GM21723 (cell line): ENCODE measurements around the gene PHLPP2.

Experiments used
- ATAC-seq: cut with Tn5 transposase; IDR thresholded peaks from one replicate; pipeline ENCODE4 v1.9.1; 2021; ENCODE audit warnings: mild to moderate bottlenecking, moderate library complexity; ENCODE audit not compliant: unreplicated experiment

Gene PHLPP2, protein sequence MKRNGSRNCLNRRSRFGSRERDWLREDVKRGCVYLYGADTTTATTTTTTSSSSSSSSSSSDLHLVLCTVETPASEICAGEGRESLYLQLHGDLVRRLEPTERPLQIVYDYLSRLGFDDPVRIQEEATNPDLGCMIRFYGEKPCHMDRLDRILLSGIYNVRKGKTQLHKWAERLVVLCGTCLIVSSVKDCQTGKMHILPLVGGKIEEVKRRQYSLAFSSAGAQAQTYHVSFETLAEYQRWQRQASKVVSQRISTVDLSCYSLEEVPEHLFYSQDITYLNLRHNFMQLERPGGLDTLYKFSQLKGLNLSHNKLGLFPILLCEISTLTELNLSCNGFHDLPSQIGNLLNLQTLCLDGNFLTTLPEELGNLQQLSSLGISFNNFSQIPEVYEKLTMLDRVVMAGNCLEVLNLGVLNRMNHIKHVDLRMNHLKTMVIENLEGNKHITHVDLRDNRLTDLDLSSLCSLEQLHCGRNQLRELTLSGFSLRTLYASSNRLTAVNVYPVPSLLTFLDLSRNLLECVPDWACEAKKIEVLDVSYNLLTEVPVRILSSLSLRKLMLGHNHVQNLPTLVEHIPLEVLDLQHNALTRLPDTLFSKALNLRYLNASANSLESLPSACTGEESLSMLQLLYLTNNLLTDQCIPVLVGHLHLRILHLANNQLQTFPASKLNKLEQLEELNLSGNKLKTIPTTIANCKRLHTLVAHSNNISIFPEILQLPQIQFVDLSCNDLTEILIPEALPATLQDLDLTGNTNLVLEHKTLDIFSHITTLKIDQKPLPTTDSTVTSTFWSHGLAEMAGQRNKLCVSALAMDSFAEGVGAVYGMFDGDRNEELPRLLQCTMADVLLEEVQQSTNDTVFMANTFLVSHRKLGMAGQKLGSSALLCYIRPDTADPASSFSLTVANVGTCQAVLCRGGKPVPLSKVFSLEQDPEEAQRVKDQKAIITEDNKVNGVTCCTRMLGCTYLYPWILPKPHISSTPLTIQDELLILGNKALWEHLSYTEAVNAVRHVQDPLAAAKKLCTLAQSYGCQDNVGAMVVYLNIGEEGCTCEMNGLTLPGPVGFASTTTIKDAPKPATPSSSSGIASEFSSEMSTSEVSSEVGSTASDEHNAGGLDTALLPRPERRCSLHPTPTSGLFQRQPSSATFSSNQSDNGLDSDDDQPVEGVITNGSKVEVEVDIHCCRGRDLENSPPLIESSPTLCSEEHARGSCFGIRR (N-terminal part only)

DNA sequence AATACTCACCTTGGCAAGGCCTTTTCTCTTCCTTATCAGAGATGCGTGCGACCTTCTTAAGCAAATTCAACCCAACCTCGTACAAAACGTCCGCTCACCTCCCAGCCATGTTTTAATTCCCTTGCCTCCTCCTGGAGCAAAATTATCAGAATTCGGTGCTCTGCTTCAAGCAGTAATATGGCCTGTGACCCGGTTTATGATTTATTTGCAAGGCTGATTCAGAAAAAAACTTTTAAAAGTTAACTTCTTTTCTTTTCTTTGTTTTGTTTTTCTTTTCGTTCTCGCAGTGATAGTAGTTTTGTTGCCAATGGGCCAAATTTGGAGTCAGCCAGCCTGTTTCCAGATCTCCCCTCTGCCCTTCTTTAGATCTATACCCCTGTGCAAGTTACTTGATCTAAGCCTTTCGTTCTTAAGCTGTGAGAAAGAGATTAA, at the start of gene PHLPP2:
Gene PHLPP2 (minus strand): TSS at position 382 of the 432 bp plus-strand sequence. CDS start 9,906 bp downstream, outside the sequence.
- no peak for ATAC-seq

DNA sequence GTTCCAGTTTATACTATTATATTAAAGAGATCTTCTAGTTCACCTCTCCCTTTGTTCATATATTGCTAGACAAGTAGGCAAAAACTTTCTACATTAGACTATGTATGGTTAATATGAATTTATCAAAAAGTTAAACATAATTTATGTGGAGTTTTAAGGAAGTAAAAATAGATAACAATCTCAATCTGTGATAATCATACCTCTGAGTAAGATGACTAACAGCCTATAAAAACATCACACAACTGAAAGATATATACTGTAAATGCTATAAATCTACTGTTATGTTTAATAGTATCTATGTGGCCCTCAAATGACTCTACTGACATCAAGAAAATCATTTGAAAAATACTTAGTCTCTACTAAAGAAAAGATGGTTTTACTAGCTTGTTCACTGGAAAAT, 47.1 kb upstream of the PHLPP2 start:
- no peak for ATAC-seq

DNA sequence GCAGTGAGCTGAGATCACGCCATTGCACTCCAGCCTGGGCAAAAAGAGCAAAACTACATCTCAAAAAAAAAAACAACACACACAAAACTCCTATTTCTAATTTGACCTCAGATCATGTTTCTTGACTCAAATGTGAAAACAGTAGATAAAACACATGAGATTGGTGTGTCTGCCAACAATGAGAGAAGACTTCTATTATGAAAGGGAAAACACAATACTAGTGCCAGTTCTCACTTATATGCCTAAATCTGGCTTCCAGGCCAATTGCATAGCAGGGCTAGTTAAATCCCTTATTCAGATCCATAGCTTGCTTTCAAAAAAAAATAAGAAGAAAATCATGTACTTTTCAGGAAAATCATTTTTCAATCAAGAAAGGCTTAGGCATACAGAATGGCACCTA, 44.7 kb upstream of the PHLPP2 start:
- no peak for ATAC-seq

DNA sequence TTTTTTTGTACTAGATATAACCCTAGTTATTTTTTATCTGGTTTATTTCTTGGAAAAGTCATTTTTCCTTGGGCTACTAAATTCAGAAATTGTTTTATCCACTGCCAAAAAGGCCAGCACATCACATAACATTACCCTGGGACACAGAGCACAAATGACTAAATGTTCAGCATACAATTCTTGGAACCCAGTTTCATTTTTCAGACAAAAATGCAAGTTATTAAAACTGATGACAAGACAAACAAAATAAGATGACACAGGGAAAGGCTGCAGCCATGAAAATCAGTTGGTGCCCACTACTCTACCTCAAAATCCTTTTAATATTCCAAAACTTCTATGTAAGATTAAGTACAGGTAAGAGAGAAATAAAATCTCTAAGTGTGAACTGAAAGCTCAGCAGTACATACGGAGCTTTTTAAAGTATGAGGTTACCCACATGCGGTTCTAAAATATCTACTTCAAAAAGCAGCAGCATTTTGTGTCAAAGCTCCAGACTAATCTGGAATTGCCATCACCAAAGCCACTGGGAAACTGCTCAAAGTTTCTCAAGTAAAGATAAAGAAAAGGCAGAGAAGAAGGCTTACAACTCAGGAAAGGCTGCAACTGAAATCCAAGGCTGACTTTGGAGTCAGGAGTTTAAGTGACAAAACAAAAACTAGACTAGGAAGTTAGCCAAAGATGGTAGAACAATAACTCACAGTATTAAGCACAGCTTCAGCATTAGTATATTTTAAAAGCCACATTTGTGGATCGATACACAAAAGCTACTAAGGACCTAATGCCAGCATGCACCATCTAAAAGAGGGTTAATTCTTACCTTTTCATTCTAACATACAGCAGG, 42.8 kb upstream of the PHLPP2 start:
- no peak for ATAC-seq

DNA sequence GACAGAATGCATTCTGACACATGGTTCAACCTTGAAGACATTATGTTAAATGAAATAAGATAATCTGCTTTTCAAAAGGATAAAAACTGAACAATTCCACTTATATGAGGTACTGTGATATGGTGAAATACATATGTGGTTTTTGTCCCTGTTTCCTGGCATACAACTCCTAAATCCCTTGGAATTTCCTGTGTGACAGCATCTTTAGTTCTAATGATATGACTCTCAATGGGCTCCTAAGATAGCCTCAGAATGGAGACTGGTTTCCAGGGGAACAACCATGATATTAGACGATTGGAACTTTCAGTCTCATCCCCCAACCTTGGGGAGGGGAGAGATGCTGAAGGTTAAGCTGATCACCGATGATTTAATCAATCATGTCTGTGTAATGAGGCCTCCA, 37.7 kb upstream of the PHLPP2 start:
- ATAC-seq = no peak

DNA sequence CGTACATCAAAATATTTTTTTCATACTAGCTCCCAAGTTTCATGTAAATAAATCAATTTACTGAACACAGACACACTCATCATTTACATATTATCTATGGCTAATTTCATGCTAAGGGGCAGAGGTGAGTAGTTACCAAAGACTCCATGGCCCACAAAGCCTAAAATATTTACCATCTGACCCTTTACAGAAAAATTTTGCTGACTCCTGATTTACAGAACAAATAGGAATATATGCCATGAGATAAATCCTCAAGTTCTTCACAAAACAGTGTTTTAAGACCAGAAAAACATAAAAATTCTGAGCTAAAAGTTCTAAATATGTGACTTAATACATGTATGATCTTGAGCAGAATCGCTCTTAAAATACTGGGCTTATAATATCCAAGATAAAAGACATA, 36.6 kb upstream of the PHLPP2 start:
- ATAC-seq = no peak

DNA sequence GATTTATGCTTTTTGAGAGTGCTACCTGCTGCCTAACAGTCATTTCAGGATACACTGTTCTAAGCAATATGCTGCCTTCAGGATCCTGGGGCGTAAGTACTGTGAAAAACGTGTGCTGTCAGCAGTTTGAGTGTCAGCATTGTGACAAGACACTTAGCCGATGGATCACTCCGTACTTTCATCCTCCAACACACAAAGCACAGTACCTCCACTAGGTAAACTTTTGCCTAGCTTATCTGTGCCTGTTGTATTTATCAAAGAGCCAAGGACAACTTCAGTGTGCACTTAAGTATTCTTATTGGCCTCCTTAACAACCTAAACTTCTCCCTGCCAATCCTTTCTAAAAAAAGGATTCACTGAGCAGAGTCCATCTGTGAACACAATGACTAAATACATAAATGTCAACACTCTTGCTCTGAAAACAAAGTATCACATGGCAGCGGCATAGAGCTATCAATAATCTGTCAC, 33.8 kb upstream of the PHLPP2 start:
- no peak for ATAC-seq

DNA sequence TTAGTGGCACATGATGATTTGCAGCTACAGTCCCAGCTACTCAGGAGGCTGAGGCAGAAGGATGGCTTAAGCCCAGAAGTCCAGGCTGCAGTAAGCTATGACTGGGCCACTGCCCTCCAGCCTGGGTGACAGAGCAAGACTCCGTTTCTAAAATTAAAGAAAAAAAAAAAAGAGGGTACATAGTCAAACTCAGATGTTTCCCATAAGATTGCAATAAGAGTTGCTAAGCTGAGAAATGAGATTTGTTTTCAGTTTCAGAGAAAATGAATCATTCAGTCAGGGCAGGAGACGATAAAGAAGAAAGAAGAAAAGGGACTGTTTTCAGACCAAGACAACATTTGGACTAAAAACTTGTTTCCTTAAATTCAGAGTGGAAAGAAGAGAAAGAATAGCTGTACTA, 30.2 kb upstream of the PHLPP2 start:
- no peak for ATAC-seq

DNA sequence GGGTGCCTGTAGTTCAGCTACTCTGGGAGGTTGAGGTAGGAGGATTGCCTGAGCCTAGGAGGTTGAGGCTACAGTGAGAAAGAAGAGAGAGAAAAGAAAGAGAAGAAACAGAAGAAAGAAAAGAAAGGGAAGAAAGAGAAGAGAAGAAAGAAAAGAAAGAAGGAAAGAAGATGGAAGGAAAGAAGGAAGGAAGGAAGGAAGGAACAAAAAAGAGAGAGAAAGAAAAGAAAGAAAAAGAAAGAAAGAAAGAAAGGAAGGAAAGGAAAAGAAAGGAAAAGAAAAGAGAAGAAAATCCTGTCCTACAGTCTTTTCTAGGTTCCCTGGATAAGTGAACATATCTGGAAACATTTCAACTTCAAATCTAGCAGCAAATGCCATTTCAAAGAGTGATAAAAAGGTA, 29.6 kb upstream of the PHLPP2 start:
- no peak for ATAC-seq

DNA sequence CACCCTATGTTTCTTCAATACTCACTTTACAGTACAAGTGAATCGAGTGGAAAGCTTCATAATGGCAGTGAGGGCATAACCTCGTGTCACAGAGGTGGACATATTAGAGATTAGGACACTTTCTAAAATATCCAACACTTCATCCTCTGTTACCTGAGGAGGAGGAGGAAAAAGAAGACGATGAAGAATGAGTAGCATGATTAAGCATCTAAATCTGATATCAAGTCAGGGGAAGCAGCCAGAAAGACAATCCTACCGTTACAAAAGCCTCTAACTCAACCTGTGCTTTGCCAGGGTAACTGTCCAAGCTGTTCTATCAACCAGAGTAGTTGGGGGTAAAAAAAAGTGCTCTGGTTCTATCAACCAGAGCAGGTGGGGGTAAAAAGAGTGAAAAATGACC, 23.7 kb upstream of the PHLPP2 start:
- ATAC-seq = no peak

DNA sequence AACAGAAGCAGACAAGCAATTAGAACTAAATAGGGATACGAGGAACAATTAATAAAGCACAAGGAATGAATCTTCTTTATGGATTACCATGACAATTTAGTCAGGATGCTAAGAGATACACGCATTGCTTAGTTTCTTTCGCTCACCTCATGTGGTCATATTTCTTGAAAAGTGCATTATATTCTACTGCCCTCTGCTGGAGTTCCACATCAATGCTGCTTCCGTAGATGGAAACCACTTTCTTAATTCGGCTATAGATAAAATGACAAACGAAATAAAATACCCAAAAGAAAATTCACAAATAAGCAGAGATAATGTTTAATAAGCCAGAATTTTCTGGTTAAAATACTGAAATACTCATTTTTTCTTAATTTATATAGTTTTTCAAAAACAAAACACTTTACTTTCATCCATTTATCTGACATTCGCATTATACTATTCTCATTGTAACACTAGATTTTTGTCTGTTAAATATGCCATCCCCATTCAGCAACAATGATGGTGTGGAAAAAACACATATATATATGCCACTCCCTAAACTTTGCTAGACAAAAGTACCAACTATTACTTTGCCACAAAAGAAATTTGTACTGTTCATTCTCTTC, 22.0 kb upstream of the PHLPP2 start:
- ATAC-seq = no peak

DNA sequence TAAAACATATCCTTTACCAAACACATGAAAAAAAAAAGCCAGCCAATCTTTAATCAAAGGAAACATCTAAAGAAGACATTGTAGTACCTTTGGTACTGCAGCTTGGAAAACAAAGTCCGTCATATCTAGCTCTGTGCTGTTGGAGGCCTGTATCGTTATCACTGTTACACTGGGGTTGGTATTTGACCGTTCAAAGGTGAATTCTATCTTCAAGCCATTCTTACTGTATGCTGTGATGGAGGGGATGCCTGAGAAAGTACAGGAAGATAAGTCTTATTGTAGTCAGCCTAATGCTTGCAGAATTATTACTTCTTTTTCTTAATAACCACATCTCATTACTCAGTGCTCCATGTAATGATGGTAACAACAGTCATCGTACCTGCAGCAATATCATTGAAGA, 14.4 kb upstream of the PHLPP2 start:
- no peak for ATAC-seq

DNA sequence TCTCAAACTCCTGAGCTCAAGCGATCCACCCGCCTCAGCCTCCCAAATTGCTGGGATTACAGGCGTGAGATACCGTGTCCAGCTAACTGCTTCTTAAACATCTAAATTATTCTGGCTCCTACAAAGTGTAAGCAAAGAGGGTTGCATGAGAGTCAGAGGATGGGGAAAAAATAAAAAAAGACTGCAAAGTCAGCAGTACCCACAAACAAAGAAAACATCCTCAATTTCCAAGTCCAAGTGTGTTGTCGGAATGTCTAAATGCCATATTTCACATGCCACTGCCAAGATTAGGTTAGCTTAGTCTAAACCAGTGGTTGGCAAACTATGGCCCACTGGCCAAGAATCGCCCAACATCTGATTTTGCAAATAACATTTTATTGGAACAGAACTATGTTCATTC, 13.0 kb upstream of the PHLPP2 start:
- ATAC-seq = no peak

DNA sequence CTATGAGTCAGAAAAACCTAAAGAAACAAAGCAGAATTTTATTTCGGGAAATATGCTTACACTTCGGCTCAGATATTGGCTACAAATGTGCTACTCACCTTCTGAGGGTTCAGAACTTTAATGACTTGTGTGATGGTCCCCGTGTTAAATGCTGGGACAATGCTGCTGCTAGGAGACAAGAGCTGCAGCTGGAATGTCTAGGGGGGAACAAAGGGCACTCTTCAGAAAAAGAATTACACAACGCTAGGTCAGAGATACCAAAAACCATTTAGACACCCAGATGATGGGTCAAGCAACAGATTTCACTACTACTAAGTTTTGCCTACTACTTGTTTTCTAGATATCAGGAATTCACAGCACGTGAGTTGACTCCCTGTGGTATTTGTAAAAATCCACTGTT, 10.0 kb upstream of the PHLPP2 start:
- ATAC-seq = no peak

DNA sequence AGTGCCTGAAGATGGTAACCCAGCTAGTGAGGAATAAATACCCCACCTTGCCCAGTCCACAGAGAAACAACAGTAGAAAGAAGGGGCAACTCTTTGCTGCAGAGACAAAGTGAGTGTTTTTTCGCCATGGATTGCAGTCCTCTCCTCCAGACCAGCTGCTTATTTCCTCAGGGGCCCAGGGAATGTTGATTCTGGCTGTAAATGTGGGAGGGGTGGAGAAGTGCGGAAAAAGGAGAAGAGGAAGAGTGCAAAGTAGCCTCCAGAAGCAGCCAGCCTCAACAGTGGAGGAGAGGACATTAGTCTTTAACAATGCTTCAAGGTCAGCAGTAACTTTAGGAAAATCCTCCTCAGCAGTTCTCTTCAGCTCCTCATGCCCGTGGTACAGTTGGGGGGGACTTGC, 8.1 kb upstream of the PHLPP2 start:
- ATAC-seq = no peak

DNA sequence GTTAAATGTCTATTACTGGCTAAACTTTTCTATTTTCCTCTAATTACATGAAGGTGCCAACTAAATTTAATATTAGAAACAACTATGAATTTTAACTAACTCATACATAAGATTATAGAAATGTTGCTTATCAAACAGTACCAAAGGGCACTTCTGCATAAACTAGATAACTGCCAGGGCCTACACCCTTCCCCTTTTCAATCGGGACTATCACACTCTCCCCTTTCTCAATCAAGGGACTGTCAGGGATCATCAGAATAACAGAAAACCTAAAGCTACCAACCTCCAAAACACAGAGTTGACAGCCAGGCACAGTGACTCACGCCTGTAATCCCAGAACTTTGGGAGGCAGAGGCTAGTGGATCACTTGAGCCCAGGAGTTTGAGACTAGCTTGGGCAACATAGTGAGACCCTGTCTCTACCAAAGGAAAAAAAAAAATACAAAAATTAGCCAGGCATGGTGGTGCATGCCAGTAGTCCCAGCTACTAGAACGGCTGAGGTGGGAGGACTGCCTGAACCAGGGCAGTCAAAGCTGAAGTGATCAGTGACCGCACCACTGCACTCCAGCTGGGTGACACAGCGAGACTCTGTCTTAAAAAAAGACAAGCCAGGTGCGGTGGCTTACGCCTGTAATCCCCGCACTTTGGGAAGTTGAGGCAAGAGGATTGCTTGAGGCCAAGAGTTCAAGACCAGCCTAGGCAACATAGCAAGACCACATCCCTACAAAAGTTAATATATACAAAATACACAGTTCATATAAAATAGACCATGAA, 3.2 kb upstream of the PHLPP2 start:
- no peak for ATAC-seq

DNA sequence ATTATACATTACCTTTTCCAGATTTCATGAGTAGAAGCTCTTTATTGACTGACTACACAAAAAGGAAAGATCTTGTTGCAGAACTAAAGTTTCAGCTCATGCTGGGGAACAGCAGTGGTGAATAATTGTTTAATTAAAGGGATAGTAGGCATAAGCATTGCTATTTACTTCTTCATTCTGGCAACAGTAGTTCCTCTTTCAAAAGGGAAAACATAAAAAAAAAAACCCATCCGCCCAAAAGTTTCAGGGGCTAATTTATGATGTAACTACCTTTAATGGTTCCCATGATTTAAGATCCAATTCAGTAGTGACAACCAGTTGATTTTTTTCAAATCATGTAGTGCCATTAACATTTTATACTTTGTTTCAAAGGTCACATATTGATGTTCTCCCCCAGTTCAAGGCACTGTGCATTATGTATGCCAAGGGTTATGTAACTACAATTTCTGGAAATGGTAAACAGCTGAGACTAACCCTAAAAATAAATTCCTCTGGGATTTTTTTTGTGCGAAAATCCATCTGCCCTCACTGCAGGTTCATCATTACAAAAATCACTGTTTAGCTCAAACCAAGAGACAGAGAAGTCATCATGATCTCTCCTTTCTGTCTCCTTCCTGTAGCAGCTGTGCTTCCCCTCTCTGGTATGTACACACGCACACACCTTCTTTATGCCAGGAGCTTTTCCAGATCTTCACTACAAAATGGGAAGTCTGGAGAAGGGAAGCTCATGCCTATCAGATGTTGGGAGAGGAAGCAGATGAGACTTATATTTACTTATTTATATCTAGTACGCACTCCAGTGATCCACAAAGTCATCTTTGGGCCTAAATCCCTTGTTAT, 2.2 kb upstream of the PHLPP2 start:
- no peak for ATAC-seq
